Measurements from ENCODE around the gene OR10G6.

The OR10G6 gene

GRCh38 chr11:123956752-123957151 lies 38.2 kb downstream of the OR10G6 start:
- Histone ChIP-seq H3K4me3 (ENCODE audit: low read length) (no peak overlapping the region), H3K9me3 (ENCODE audit: insufficient read depth, low read length) (no peaks in the 10 kb centered on the region), H3K27me3 (ENCODE audit: low read depth, low read length) (no peaks in the 10 kb centered on the region), H3K4me2 (ENCODE audit: low read length) (no peak overlapping the region), H3K36me3 (replicated peaks; ENCODE audit: low read depth, low read length) (no peaks in the 10 kb centered on the region), H3K79me2 (ENCODE audit: low read length) (no peaks in the 10 kb centered on the region), H3K4me1 (ENCODE audit: low read length) (no peaks in the 10 kb centered on the region), H4K20me1 (ENCODE audit: insufficient read depth, low read length) (no peaks in the 10 kb centered on the region), H3K9ac (ENCODE audit: low read length) (no peak overlapping the region), H2AFZ (ENCODE audit: low read depth, low read length) (no peak overlapping the region), H3K27ac (ENCODE audit: low read length) (no peak overlapping the region)
- TF ChIP-seq CTCF (IDR thresholded peaks at IDR 0.05; ENCODE audit: low read depth, low read length) (no peak), EZH2phosphoT487 (IDR thresholded peaks at IDR 0.05; ENCODE audit: low read depth) (no peak)

GRCh38 chr11:123945132-123945531 lies 49.8 kb downstream of the OR10G6 start:
- Histone ChIP-seq H3K9me3 (ENCODE audit: insufficient read depth, low read length) (no peaks in the 10 kb centered on the region), H3K79me2 (ENCODE audit: low read length) (no peaks in the 10 kb centered on the region), H3K27me3 (ENCODE audit: low read depth, low read length) (no peaks in the 10 kb centered on the region), H3K36me3 (replicated peaks; ENCODE audit: low read depth, low read length) (no peaks in the 10 kb centered on the region), H3K9ac (ENCODE audit: low read length) (no peak overlapping the region), H3K27ac (ENCODE audit: low read length) (no peak overlapping the region), H2AFZ (ENCODE audit: low read depth, low read length) (no peak overlapping the region), H4K20me1 (ENCODE audit: insufficient read depth, low read length) (no peaks in the 10 kb centered on the region), H3K4me2 (ENCODE audit: low read length) (no peak overlapping the region), H3K4me1 (ENCODE audit: low read length) (no peaks in the 10 kb centered on the region), H3K4me3 (ENCODE audit: low read length) (no peak overlapping the region)
- TF ChIP-seq EZH2phosphoT487 (IDR thresholded peaks at IDR 0.05; ENCODE audit: low read depth) (no peak), CTCF (IDR thresholded peaks at IDR 0.05; ENCODE audit: low read depth, low read length) (no peak)
